HEK293T (cell line): ENCODE data around the gene ANKRD44.

ENCODE experiments used
- CTCF ChIA-PET: fragments of 350-600 bp; formaldehyde crosslinking; extraction: SDS; loops from one replicate; lab custom pipeline; 2021; ENCODE audit warnings: antibody characterized with exemption, inconsistent platforms; lab: Yijun Ruan, JAX
- POLR2A ChIA-PET: fragments of 350-600 bp; formaldehyde crosslinking; extraction: SDS; loops from one replicate; lab custom pipeline; 2020; ENCODE audit warnings: antibody characterized with exemption, inconsistent platforms; lab: Yijun Ruan, JAX
- DNase-seq: peaks from one replicate; pipeline ENCODE4 v3.0.0; 2012; ENCODE audit warnings: mixed read lengths; ENCODE audit errors: extremely low spot score
- ARNT ChIP-seq: fragments of 450-650 bp; IDR thresholded peaks from 2 replicates; pipeline ENCODE4 v1.6.1; 2017; ENCODE audit warnings: mild to moderate bottlenecking
- BHLHE40 ChIP-seq: fragments of 450-650 bp; IDR thresholded peaks from 2 replicates; pipeline ENCODE4 v1.6.1; 2016; ENCODE audit warnings: mild to moderate bottlenecking, moderate library complexity, borderline replicate concordance
- CTBP1 ChIP-seq: fragments of 450-650 bp; IDR thresholded peaks from 2 replicates; pipeline ENCODE4 v1.6.1; 2016; ENCODE audit warnings: borderline replicate concordance
- ELF4 ChIP-seq: fragments of 450-650 bp; IDR thresholded peaks from 2 replicates; pipeline ENCODE4 v1.6.1; 2017; ENCODE audit warnings: antibody characterized with exemption
- FOXA1 ChIP-seq: fragments of 450-650 bp; IDR thresholded peaks from 2 replicates; pipeline ENCODE4 v1.6.1; 2016; ENCODE audit warnings: mild to moderate bottlenecking
- FOXK2 ChIP-seq: fragments of 450-650 bp; IDR thresholded peaks from 2 replicates; pipeline ENCODE4 v1.6.1; 2016; ENCODE audit warnings: mild to moderate bottlenecking
- FOXM1 ChIP-seq: fragments of 450-650 bp; IDR thresholded peaks from 2 replicates; pipeline ENCODE4 v1.6.1; 2017; ENCODE audit warnings: mild to moderate bottlenecking, borderline replicate concordance
- HDGF ChIP-seq: fragments of 450-650 bp; IDR thresholded peaks from 2 replicates; pipeline ENCODE4 v1.6.1; 2017; ENCODE audit warnings: antibody characterized with exemption, borderline replicate concordance
- L3MBTL2 ChIP-seq: fragments of 450-650 bp; conservative IDR thresholded peaks from 2 replicates; pipeline ENCODE4 v1.6.1; 2016; ENCODE audit warnings: mild to moderate bottlenecking
- LEF1 ChIP-seq: fragments of 450-650 bp; IDR thresholded peaks from 2 replicates; pipeline ENCODE4 v1.6.1; 2017; ENCODE audit warnings: mild to moderate bottlenecking, borderline replicate concordance
- NFRKB ChIP-seq: fragments of 450-650 bp; IDR thresholded peaks from 2 replicates; pipeline ENCODE4 v1.6.1; 2016; ENCODE audit warnings: mild to moderate bottlenecking, moderate library complexity
- SP1 ChIP-seq: fragments of 450-650 bp; IDR thresholded peaks from 2 replicates; pipeline ENCODE4 v1.6.1; 2017
- SUZ12 ChIP-seq: fragments of 450-650 bp; IDR thresholded peaks from 2 replicates; pipeline ENCODE4 v1.6.1; 2016; ENCODE audit warnings: mild to moderate bottlenecking
- TARDBP ChIP-seq: fragments of 450-650 bp; IDR thresholded peaks from 2 replicates; pipeline ENCODE4 v1.6.1; 2016
- ZNF384 ChIP-seq: fragments of 450-650 bp; IDR thresholded peaks from 2 replicates; pipeline ENCODE4 v1.6.1; 2016
- TF ChIP-seq, protein P1 (sequence below): fragments of 450-650 bp; IDR thresholded peaks from 2 replicates; pipeline ENCODE4 v1.6.1; 2016

The ANKRD44 gene

GRCh38 chr2:197107291-197108269 lies 203.0 kb downstream of the ANKRD44 start:
- TF ChIP-seq NFRKB (no peak), FOXA1 (no peak), FOXK2 (no peak), BHLHE40 (no peak), FOXM1 (no peak)
- ChIA-PET CTCF (interaction anchor here (0.5 to 1.3 kb wide), 2 partner anchors 96 to 359 kb away, joined by 3 read pairs; no protein-coding TSS in a partner anchor), POLR2A (no interaction called here)
- DNase-seq, result no peak

- CTCF ChIA-PET, result no interaction called here
- POLR2A ChIA-PET, result no interaction called here
- no peak for DNase-seq
- no peak for TF ChIP-seq SP1
- TF ChIP-seq ARNT, result no peak
- no peak for TF ChIP-seq FOXK2
- TF ChIP-seq L3MBTL2, result no peak
- TF ChIP-seq BHLHE40, result no peak
- TF ChIP-seq FOXA1, result no peak
- TF ChIP-seq ZNF384, result no peak
- TF ChIP-seq FOXM1, result no peak
Observed at GRCh38 chr2:197103363-197103762, 207.2 kb downstream of the ANKRD44 start.

- ChIA-PET POLR2A (no interaction called here), CTCF (interaction anchor here (0.7 kb wide), 1 partner anchor 82 kb away, joined by 4 read pairs; no protein-coding TSS in a partner anchor)
- no peak for TF ChIP-seq HDGF
- TF ChIP-seq L3MBTL2, result no peak
- TF ChIP-seq ZNF384, result no peak
- no peak for TF ChIP-seq SP1
- TF ChIP-seq FOXK2, result no peak
- no peak for TF ChIP-seq FOXM1
- no peak for TF ChIP-seq CTBP1
- TF ChIP-seq FOXA1, result no peak
- TF ChIP-seq, protein P1, sequence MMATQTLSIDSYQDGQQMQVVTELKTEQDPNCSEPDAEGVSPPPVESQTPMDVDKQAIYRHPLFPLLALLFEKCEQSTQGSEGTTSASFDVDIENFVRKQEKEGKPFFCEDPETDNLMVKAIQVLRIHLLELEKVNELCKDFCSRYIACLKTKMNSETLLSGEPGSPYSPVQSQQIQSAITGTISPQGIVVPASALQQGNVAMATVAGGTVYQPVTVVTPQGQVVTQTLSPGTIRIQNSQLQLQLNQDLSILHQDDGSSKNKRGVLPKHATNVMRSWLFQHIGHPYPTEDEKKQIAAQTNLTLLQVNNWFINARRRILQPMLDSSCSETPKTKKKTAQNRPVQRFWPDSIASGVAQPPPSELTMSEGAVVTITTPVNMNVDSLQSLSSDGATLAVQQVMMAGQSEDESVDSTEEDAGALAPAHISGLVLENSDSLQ, result no peak
- no peak for TF ChIP-seq BHLHE40
- no peak for DNase-seq
Observed at GRCh38 chr2:197102231-197102630, 208.3 kb downstream of the ANKRD44 start.

DNA sequence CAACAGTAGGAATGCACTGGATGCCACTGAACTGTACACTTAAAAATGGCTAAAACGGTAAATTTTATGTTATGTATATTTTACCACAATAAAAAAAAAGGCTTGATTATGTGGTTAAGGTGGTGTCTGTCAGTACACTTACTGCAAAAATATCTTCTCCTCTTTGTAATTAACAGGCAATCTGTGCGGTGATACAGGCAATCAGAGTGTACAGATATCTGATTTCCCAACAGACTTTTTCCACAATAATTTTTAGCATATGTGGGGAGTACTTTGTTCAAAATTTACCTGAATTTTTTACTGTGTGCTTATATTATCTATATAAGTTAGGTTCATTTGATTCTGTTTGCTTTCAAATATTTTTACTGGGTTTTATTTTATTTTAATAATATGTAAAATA lies 209.1 kb downstream of the ANKRD44 start:
- POLR2A ChIA-PET, result no interaction called here
- no peak for TF ChIP-seq TARDBP
- no peak for TF ChIP-seq ARNT
- no peak for TF ChIP-seq FOXA1
- no peak for TF ChIP-seq NFRKB
- TF ChIP-seq L3MBTL2, result no peak
- no peak for TF ChIP-seq CTBP1
- TF ChIP-seq, protein P1, result no peak
- TF ChIP-seq ELF4, result no peak
- TF ChIP-seq LEF1, result no peak
- TF ChIP-seq FOXM1, result no peak
- TF ChIP-seq ZNF384, result no peak
- no peak for TF ChIP-seq SUZ12
- CTCF ChIA-PET, result no interaction called here
- no peak for DNase-seq

DNA sequence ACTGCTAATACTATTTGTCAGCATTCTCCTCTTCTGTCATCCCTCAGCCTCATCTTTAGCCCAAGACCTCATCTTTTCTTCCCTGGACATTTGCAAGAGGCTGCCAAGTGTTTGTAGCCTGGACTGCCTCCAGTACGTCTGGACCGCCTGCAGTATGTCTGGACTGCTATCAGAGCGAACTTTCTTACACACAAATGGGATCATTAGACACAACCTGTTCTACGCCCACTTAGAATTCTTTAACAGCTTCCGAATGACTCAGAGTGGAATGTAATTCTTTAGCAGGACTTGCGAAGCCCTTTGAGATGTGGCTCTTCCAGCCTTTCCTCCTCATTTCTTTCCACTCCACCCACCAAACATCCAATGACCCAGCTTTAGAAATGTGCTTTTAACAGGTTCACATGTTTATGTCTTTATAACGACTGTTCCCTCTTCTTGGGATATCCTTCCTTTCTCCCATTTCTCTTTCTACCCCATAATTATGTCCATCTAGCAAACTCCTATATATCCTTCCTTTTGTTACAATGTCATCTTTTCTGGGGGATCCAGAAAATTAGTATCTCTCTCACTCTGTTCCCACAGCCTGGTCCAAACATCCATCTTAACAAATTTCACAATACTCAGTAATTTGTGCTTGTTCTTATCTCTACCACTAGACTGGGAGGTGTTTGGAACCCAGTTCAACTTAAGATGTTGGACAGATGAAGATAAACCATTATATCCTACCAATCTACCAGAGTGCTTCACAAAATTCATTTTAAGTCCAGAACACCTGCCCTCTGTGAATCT lies 212.8 kb downstream of the ANKRD44 start:
- CTCF ChIA-PET, result interaction anchor here (0.6 to 1.0 kb wide), 3 partner anchors 15 to 609 kb away, joined by 4 to 5 read pairs (median 4); no protein-coding TSS in a partner anchor
- POLR2A ChIA-PET, result no interaction called here
- TF ChIP-seq FOXA1 (no peak), SP1 (no peak), L3MBTL2 (no peak), SUZ12 (no peak), FOXK2 (no peak), LEF1 (no peak), ARNT (no peak), HDGF (no peak), TARDBP (no peak)
- TF ChIP-seq, protein P1, result no peak
- no peak for DNase-seq

GRCh38 chr2:197096649-197097048 lies 213.9 kb downstream of the ANKRD44 start:
- no peak for DNase-seq
- ChIA-PET POLR2A (no interaction called here), CTCF (no interaction called here)
- TF ChIP-seq BHLHE40, result no peak
- no peak for TF ChIP-seq ZNF384
- no peak for TF ChIP-seq HDGF
- no peak for TF ChIP-seq NFRKB
- TF ChIP-seq TARDBP, result no peak
- TF ChIP-seq LEF1, result no peak
- no peak for TF ChIP-seq SUZ12
- no peak for TF ChIP-seq ELF4
- TF ChIP-seq FOXM1, result no peak
- no peak for TF ChIP-seq CTBP1
- TF ChIP-seq, protein P1, result no peak
- no peak for TF ChIP-seq FOXA1
- no peak for TF ChIP-seq SP1
- TF ChIP-seq ARNT, result no peak
- TF ChIP-seq L3MBTL2, result no peak
- no peak for TF ChIP-seq FOXK2
